ENCODE data around the gene PLD4.

PLD4 gene

DNA sequence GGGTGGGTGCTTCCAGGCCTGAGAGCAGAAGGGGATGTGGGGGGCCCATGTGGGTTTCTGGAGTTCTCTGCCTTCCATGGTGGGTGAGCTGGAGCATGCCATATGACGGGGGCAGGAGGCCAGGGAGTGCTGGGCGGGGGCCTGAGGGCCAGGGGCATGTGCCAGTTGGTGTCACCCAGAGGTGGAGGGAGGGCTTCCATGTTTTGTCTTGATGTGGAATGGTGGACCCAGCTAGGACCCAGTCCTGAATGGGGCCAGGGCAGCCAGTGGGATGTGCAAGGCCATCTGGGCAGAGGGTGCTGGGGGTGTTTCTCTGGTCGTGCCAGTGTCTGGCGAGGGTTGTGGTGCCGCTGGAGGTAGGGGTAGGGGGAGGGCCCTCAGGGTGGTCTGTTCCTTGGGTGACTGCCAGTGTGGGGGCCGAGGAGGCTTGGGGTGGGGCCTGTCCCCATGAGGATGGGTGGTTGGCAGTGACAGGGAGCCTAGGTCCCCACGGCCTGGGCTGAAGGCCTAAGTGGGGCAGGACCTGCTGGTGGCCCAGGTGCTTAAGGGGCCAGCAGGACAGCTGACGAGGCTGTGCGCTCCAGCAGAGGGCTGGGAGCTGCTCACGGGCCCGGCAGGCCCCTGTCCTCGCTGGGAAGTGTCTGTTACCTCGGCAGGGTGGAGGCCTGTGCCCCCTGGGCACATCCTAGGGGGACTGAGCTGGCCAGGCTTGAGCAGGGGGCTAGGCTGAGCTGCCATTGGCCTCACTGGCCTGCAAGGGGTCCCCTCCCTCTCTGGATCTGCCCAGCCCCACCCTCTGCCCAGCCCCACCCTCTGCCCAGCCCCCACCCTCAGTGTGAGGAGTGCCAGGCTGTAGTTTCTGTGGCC is 32.8 kb upstream of the PLD4 start:
- no peaks in the 10 kb centered on the region for H3K36me3 Mint-ChIP-seq (ENCODE audit: low read depth)
- H3K27me3 Mint-ChIP-seq: peaks cover 3% of the 10 kb centered on the region
- no peak overlapping the region for H3K4me3 Mint-ChIP-seq
- intact Hi-C loops (cut with micrococcal nuclease): no loop called here
- H3K9me3 Mint-ChIP-seq: no peaks in the 10 kb centered on the region
- no peaks in the 10 kb centered on the region for H3K4me1 Mint-ChIP-seq (ENCODE audit: low read depth)
- H3K27ac Mint-ChIP-seq: no peak overlapping the region

DNA sequence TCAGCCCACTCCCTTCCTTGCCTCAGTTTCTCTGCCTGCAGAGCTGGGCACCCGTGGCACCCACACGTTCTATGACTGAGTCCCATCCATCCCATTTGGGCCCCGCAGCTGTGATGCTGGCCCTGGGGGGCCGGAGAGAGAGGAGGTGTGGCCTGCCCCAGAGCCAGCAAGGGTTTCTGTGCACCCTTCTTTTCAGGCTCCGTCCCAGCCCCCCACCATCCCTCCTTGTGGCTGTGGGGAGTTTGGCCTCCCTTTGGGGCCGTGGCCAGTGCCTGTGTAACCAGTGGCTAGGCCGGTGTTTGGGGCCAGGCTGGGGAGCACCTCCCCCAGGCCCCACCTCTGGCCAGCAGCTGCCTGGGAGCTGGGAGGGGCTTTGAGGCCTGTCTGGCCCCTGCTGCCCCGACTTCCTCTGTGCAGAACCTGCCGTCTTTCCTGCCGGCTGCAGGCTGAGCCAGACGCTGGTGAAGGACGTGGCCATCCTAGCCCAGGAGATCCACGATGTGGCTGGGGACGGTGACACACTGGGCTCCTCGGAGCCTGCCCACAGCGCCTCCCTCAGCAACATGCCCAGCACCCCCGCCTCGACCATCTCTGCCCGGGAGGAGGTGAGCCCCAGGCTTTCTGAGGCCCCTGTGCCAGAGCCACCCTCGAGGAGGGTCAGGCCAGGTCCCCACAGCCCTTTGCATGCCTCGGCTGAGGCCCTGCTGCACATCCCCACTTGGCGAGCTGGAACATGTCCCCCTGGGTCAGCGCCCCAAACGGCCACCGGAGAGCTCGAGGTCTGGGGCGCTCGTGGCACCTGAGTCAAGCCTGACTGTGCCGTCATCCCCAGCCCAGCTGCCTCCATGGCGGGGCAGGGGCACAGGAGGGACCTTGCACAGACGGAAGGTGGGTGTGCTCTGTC is 31.9 kb upstream of the PLD4 start:
- no peaks in the 10 kb centered on the region for H3K4me1 Mint-ChIP-seq (ENCODE audit: low read depth)
- intact Hi-C loops (cut with micrococcal nuclease): no loop called here
- H3K27me3 Mint-ChIP-seq: peaks cover 3% of the 10 kb centered on the region
- no peaks in the 10 kb centered on the region for H3K36me3 Mint-ChIP-seq (ENCODE audit: low read depth)
- no peaks in the 10 kb centered on the region for H3K9me3 Mint-ChIP-seq
- H3K27ac Mint-ChIP-seq: no peak overlapping the region
- H3K4me3 Mint-ChIP-seq: no peak overlapping the region

DNA sequence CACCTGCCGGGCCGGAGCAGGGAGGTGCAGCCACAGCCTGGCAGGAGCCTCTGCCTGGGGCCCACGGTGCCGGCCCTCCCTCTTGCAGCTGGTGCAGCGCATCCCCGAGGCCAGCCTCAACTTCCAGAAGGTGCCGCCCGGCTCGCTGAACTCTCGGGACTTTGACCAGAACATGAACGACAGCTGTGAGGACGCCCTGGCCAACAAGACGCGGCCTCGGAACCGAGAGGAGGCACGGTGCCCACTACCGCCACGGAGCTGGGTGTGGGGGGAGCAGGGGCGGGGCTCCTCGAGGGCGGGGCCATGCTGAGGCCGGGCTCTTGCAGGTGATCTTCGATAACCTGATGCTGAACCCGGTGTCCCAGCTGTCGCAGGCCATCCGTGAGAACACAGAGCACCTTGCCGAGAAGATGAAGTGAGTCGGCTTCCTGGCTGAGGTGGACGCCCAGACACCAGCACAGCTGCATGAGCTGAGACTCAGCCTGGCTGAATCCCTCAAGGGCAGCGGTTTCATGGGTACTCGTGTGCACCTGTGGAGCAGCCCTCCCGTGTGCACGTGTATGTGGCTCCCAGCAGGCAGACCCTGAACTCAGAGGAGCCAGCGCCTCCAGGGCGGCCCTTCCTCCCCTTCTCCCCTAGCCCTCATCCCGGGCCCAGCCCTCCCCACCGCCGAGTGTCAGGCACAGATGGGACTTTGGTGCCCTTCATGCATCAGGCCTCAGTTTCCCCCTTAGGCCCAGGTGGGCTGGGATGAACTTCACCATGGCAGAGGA is 31.1 kb upstream of the PLD4 start:
- Mint-ChIP-seq H3K9me3 (no peaks in the 10 kb centered on the region), H3K4me1 (ENCODE audit: low read depth) (no peaks in the 10 kb centered on the region), H3K36me3 (ENCODE audit: low read depth) (no peaks in the 10 kb centered on the region), H3K4me3 (no peak overlapping the region), H3K27me3 (peaks cover 4% of the 10 kb centered on the region), H3K27ac (no peak overlapping the region)
- intact Hi-C loops (cut with micrococcal nuclease): no loop called here

DNA sequence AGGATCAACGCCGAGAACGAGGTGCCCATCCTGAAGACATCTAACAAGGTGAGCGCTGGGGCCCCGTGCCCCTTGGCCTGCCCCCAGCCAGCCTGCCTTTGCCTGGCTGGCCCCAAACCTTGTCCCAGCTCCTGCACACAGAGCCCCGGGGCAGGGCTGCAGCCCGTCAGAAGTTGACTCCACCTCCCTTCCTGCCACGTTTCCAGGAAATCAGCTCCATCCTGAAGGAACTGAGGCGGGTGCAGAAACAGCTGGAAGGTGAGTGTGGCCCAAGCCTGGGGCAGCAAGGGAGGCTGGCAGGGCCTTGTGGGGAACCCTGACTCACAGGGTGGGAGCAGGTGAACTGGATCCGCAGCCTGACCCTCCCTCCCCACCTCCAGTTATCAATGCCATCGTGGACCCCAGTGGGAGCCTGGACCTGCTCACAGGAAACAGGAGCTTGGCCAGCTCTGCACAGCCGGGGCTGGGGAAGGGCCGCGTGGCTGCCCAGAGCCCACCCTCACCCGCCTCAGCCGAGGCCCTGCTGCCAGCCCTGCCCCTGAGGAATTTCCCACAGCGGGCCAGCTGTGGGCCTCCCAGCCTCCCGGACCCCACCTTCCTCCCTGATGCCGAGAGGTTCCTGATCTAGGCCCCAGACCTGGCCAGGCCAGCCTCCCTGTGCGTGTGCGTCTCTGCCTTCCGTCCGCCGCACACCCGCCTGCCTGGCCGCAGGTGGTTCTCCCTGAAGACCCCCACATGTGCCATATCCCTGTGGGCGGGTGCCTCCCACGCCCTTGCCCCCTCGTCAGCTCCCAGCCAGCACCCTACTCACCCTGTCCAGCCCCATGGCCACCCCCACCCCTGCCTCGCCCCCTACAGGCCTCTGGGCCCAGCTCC is 30.1 kb upstream of the PLD4 start:
- no peaks in the 10 kb centered on the region for H3K36me3 Mint-ChIP-seq (ENCODE audit: low read depth)
- H3K4me1 Mint-ChIP-seq (ENCODE audit: low read depth): no peaks in the 10 kb centered on the region
- H3K9me3 Mint-ChIP-seq: no peaks in the 10 kb centered on the region
- H3K27ac Mint-ChIP-seq: no peak overlapping the region
- no peak overlapping the region for H3K4me3 Mint-ChIP-seq
- intact Hi-C loops (cut with micrococcal nuclease): no loop called here
- peaks cover 6% of the 10 kb centered on the region for H3K27me3 Mint-ChIP-seq

DNA sequence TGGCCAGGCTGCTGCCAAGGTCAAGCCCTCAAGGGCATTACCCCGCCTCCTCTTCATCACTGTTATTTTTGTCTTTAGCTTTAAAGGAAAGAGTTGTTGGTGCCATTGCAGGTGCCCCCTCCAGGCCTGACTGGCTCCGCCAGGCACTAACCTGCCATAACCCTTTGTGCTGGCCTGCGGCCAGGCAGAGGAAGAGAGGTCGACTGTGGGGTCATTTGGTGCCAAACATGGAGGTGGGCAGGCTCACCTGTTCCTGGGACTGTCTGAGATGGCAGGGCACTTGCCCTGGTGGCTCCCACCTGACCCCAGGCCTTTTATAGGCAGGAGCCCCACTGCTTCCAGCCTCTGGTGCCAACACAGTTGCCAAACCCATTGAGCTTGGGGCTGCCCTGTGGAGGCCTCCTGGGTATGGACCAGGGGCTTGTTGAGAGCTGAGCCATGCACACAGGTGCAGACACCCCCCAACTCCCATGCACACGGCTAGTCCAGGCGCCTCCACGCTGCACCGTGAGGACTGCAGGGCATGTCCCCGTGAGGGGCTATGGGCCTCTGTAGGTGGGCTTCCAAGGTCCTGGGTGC is 29.4 kb upstream of the PLD4 start:
- intact Hi-C loops (cut with micrococcal nuclease): no loop called here
- Mint-ChIP-seq H3K9me3 (no peaks in the 10 kb centered on the region), H3K4me1 (ENCODE audit: low read depth) (no peaks in the 10 kb centered on the region), H3K36me3 (ENCODE audit: low read depth) (no peaks in the 10 kb centered on the region), H3K27ac (no peak overlapping the region), H3K27me3 (peaks cover 6% of the 10 kb centered on the region), H3K4me3 (no peak overlapping the region)

DNA sequence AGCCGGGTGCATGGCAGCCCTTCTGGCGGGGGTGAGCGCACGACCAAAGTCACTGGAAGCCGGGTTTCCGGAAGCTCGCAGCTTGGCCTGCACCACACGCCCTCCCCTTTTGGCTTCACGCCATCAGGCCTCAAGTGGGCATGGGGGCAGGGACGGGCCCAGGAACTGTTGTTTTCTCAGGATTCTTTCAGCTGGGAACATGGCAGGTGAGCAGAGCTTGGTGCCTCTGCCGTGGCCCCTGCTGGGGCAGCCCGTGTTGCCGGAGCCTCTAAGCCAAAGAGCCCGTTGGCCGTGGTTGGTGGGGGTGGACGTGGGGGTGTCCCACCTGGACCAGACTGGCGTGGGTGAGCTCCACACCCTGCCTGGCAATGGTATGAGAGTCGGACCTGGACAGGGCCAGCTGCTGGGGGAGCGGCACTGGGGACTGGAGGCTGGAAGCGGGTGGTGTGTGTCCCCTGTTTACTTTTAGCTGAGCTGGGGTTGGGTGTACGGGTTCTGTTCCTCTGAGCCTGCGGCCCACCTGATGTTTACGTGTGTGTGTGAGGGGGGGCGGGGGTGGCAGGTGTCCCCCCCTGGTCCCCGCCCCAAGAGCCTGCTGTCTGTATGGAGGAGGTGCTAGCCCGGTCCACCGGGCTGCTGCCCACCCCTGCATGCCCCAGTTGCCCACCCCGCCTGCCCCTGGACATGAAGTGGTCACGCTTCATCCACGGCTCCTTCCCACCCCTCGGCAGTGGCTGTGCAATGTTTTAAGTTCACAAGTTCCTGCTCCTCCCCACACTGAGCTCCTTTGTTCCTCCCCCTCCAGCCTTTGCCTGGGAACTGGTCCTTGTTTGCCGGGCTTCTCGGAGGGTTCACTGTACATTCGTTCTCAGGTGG is 28.7 kb upstream of the PLD4 start:
- Mint-ChIP-seq H3K27ac (no peak overlapping the region), H3K4me3 (no peak overlapping the region), H3K36me3 (ENCODE audit: low read depth) (no peaks in the 10 kb centered on the region), H3K27me3 (peaks cover 7% of the 10 kb centered on the region), H3K4me1 (ENCODE audit: low read depth) (no peaks in the 10 kb centered on the region), H3K9me3 (no peaks in the 10 kb centered on the region)
- intact Hi-C loops (cut with micrococcal nuclease): no loop called here

DNA sequence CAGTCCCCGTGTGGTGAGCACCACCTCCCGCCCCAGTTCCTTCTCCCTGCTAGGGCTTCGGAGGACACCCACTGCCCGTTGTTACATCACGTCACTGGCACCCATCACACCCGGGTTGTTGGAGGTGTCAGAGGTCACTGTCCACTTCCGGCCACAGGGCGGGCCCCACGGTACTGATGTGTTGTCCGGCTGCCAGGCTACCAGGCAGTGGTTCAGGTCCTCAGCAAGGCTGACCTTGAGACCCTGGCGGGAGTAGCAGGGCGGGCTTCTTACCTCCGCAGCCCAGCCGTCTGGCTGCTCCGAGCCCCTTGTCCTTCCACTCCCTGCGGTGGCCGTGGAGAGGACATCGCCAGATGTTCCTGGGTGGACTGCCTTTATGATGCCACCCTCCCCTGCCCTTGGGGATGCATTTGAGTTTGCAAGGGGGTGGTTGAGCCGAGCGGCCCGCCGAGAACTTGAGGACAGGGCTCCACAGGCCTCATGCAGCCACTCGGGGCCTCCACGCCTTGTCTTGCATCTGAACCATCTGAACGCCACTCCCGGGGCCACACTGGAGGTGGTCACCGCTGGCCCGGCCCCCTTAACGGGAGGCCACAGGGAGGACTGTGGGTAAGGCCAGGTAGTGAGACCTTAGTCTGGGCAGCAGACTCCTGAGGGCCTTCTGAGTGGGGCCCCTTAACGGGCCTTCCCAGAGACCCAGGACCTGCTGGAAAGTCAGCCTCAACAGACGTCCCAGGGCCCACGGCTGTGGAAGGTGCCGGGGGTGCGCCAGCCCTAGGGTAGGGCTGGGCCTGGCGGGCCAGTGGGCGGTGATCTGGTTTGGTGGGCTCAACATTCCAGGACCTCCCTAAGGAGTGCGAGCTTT is 27.1 kb upstream of the PLD4 start:
- intact Hi-C loops (cut with micrococcal nuclease): no loop called here
- Mint-ChIP-seq H3K27me3 (peaks cover 10% of the 10 kb centered on the region), H3K9me3 (no peaks in the 10 kb centered on the region), H3K4me3 (no peak overlapping the region), H3K27ac (no peak overlapping the region), H3K4me1 (ENCODE audit: low read depth) (no peaks in the 10 kb centered on the region), H3K36me3 (ENCODE audit: low read depth) (no peaks in the 10 kb centered on the region)

DNA sequence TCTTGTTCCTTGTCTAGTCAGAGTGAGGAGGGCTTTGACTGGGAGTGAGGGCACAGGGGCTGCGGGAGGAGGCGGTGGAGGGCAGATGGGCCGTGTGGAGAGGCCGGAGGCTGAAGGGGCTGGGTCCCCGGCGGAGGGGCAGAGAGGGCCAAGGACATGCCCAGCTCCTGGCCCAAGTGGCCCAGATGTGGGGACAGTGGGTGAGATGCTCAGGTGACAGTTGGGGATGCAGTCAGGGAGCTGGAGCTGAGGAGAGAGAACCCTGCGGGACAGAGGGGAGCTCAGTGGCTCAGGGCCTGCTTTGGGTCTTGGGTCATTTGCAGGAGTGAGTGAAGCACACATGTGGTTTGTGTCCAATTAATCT is 26.5 kb upstream of the PLD4 start:
- Mint-ChIP-seq H3K9me3 (no peaks in the 10 kb centered on the region), H3K27me3 (peaks cover 8% of the 10 kb centered on the region), H3K4me3 (no peak overlapping the region), H3K4me1 (ENCODE audit: low read depth) (no peaks in the 10 kb centered on the region), H3K27ac (no peak overlapping the region), H3K36me3 (ENCODE audit: low read depth) (no peaks in the 10 kb centered on the region)
- intact Hi-C loops (cut with micrococcal nuclease): no loop called here

DNA sequence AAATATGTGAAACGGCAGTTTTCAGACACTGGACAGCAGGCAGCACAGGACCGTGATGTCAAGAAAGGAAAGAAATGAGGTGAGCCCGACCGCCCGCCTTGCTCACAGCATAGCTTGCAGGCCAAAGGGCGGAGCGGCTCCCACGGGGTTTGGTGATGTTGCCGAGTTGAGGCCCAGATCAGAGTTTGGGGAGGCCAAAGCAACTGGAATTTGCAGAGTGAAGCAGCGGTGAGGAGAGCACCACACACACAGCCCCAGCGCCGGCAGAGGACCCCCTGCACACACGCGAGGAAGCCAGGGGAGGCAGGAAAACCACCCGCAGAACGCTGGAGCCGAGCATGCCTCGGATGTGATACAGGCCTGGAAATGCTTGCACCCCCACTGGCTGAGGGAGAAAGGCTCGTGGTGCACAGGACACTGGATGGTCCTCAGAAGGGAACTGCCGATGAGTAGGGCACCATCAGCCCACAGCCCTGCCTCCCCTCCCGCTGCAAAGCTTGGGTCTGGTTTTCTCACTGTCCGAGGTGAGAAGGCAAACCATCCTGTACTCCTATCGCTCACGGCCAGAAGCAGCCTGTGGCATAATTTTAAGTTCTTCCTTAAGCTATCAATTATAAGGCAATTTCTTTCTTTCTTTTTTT is 25.7 kb upstream of the PLD4 start:
- Mint-ChIP-seq H3K27ac (no peak overlapping the region), H3K36me3 (ENCODE audit: low read depth) (no peaks in the 10 kb centered on the region), H3K4me1 (ENCODE audit: low read depth) (no peaks in the 10 kb centered on the region), H3K9me3 (no peaks in the 10 kb centered on the region), H3K27me3 (peaks cover 14% of the 10 kb centered on the region), H3K4me3 (no peak overlapping the region)
- intact Hi-C loops (cut with micrococcal nuclease): no loop called here

DNA sequence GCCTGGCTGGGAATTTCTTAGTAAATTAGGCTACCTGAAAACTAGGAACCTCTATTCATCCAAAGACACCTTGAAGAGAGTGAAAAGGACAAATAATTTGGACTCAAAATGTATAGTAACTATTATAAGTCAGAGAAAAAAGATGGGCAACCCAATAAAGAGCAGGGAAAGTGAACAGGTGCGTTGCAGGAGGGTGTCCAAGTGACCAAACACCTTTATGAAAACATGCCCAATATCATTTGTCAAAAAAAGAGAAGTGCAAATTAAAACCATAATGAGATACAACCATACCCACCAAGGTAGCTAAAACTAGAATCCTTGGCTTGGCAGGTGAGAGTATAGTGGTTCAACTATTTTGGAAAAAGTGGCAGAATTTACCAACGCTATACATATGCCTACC is 24.9 kb upstream of the PLD4 start:
- H3K27me3 Mint-ChIP-seq: peaks cover 22% of the 10 kb centered on the region
- no peaks in the 10 kb centered on the region for H3K36me3 Mint-ChIP-seq (ENCODE audit: low read depth)
- H3K4me3 Mint-ChIP-seq: no peak overlapping the region
- H3K27ac Mint-ChIP-seq: no peak overlapping the region
- intact Hi-C loops (cut with micrococcal nuclease): no loop called here
- H3K4me1 Mint-ChIP-seq (ENCODE audit: low read depth): no peaks in the 10 kb centered on the region
- H3K9me3 Mint-ChIP-seq: no peaks in the 10 kb centered on the region

DNA sequence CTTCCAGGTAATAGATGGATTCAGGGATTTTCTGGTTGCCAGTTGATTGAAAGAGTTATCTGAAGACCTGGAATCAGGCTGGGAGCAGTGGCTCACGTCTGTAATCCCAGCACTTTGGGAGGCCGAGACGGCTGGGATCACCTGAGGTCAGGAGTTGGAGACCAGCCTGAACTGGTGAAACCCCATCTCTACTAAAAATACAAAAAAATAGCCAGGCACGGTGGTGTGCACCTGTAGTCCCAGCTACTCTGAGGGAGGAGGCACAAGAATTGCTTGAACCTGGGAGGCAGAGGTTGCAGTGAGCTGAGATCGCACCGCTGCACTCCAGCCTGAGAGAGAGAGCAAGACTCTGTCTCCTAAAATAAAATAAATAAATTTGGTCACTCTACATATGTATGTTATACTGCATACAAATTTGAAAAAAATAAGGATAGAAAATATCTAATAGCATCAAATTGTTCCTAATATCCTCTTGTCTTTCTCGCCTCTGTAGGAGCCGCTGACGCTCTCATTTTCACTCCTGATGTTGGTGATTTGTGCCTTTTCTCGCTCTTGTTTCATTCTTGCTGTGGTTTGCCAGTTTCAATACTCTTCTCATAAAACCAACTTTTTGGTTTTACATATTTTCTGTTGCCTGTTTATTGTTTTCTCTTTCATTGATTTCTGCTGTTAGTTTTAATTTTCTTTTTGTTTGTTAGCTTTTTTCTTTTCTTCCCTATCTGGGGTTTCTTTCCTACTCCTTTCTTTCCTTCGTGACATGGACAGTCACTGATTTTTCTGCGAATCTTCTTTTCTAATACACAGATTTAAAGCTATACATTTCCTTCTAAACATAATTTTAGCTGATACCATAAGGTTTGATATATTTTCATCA is 23.8 kb upstream of the PLD4 start:
- H3K4me3 Mint-ChIP-seq: no peak overlapping the region
- H3K27ac Mint-ChIP-seq: no peak overlapping the region
- no peaks in the 10 kb centered on the region for H3K9me3 Mint-ChIP-seq
- no peaks in the 10 kb centered on the region for H3K4me1 Mint-ChIP-seq (ENCODE audit: low read depth)
- peaks cover 26% of the 10 kb centered on the region for H3K27me3 Mint-ChIP-seq
- intact Hi-C loops (cut with micrococcal nuclease): no loop called here
- H3K36me3 Mint-ChIP-seq (ENCODE audit: low read depth): no peaks in the 10 kb centered on the region

Measured in dendritic cell treated with granulocyte-macrophage colony-stimulating factor and Interleukin-4, amounts not matched to agents 40 ng/mL and 50 ng/mL, for 4 days (primary cell).